Measurements from ENCODE around the gene CPSF3. TPM values are rescaled to one million over a fixed set of nuclear protein-coding genes. Genes with fewer than 3 reads are reported as not detected.

CPSF3 gene
- total RNA-seq, 1 donor from 2014 or later = 91.2 TPM

DNA sequence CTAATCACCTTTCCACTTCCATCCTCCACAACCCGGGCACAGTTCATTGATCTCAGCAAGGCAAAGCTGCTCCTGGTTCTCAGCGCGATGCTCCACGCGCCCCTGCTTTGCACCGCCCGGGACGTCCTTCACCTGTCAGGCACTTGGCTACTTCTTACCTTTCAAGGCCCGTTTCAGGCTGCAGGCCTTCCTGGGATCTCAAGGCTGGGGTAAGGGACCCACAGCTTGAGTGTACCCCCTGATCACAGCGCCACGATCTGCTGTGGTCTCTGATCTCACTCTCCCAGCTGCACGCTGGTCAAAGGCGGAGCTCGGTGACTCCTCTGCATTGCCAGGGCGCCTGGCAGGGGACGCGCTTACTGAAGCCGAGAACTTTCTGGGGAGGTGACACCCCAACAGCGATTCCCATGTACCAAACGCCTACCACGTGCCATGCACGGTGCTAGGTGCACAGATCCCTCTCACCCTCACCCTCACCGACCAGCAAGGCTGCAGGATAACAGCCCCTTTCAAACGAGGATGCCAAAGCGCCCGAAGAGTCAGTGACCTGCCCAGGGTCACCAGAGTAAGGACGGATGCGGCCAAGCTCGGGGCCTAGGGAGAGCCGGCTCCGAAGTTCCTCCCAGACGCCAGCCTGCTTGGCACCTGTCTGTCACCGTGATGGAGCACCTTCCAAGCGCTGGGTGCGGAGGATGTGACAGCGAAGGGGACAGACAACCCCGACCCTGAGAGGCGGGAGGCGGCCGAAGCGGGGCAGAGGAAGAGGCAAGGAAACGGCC is 944 bp upstream of the CPSF3 start:
- no peak for DNase-seq (ENCODE audit: low read depth)

GRCh38 chr2:9423922-9424272 is 443 bp downstream of the CPSF3 start:
- DNase-seq (ENCODE audit: low read depth) = no peak
- TF ChIP-seq, protein P1, sequence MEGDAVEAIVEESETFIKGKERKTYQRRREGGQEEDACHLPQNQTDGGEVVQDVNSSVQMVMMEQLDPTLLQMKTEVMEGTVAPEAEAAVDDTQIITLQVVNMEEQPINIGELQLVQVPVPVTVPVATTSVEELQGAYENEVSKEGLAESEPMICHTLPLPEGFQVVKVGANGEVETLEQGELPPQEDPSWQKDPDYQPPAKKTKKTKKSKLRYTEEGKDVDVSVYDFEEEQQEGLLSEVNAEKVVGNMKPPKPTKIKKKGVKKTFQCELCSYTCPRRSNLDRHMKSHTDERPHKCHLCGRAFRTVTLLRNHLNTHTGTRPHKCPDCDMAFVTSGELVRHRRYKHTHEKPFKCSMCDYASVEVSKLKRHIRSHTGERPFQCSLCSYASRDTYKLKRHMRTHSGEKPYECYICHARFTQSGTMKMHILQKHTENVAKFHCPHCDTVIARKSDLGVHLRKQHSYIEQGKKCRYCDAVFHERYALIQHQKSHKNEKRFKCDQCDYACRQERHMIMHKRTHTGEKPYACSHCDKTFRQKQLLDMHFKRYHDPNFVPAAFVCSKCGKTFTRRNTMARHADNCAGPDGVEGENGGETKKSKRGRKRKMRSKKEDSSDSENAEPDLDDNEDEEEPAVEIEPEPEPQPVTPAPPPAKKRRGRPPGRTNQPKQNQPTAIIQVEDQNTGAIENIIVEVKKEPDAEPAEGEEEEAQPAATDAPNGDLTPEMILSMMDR (conservative IDR thresholded peaks at IDR 0.05; ENCODE audit: low read depth, low read length) = no peak
- peak overlapping the region; percentile 90 for H3K4me3 ChIP-seq (ENCODE audit: low read depth, low read length)

More for the DNA sequence above, 944 bp upstream of the CPSF3 start:
- H3K4me3 ChIP-seq (ENCODE audit: low read depth, low read length) = peak overlapping the region; percentile 90
- TF ChIP-seq, protein P1 (conservative IDR thresholded peaks at IDR 0.05; ENCODE audit: low read depth, low read length) = no peak

GRCh38 chr2:9424447-9425164 is 1.2 kb downstream of the CPSF3 start:
- H3K4me3 ChIP-seq (ENCODE audit: low read depth, low read length) = peak overlapping the region; percentile 90
- no peak for DNase-seq (ENCODE audit: low read depth)
- TF ChIP-seq, protein P1 (conservative IDR thresholded peaks at IDR 0.05; ENCODE audit: low read depth, low read length) = no peak

- DNase-seq (ENCODE audit: low read depth) = no peak
- TF ChIP-seq, protein P1 (conservative IDR thresholded peaks at IDR 0.05; ENCODE audit: low read depth, low read length) = no peak
Observed at GRCh38 chr2:9428965-9429577, 5.6 kb downstream of the CPSF3 start.

GRCh38 chr2:9430316-9431293 is 7.2 kb downstream of the CPSF3 start:
- DNase-seq (ENCODE audit: low read depth) = no peak
- TF ChIP-seq, protein P1 (conservative IDR thresholded peaks at IDR 0.05; ENCODE audit: low read depth, low read length) = no peak

More at GRCh38 chr2:9428965-9429577, 5.6 kb downstream of the CPSF3 start:
- no peak overlapping the region for H3K4me3 ChIP-seq (ENCODE audit: low read depth, low read length)

DNA sequence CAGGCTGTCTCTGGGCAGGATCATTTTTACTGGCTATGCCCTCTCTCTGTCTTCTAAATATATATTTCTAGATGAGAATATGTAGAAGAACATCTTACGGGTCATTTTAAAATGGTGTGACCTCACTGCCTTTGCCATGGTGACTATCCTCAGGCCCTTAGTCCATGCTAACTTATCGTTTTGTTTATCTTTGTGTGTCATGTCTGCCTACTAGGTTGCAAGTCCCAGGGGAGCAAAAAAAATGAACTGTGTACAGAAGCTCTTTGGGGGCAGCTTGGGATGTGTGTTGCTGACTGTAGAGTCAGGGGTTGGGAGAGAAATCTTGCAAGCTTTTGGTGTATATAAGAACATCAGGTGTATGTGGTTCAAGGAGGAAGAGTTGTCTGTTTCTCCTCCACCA is 11.0 kb downstream of the CPSF3 start:
- no peak overlapping the region for H3K4me3 ChIP-seq (ENCODE audit: low read depth, low read length)
- TF ChIP-seq, protein P1 (conservative IDR thresholded peaks at IDR 0.05; ENCODE audit: low read depth, low read length) = no peak
- no peak for DNase-seq (ENCODE audit: low read depth)

More at GRCh38 chr2:9430316-9431293, 7.2 kb downstream of the CPSF3 start:
- H3K4me3 ChIP-seq (ENCODE audit: low read depth, low read length) = no peak overlapping the region

Data from epithelial cell of proximal tubule (primary cell).